Endothelial cell of umbilical vein (primary cell): ENCODE data around the gene HECW1. TPM values are rescaled to one million over a fixed set of nuclear protein-coding genes. Genes with fewer than 3 reads are reported as not detected.

Experiments used
- BruUV-seq: library from RNA; stranded (reverse); fragments of 400-500 nt; replicated peaks from 2 replicates; lab custom pipeline; 2021; lab: Mats Ljungman, UMichigan
- CTCF ChIA-PET: fragments of 300-600, 350-600 bp; sonication (Branson Sonifier 250); formaldehyde crosslinking; loops from one replicate; lab custom pipeline; 2021; ENCODE audit warnings: antibody characterized with exemption, inconsistent platforms; lab: Charles Lee
- POLR2A ChIA-PET: fragments of 300-600, 350-600 bp; sonication (Branson Sonifier 250); formaldehyde crosslinking; loops from one replicate; lab custom pipeline; 2021; ENCODE audit warnings: antibody characterized with exemption, inconsistent platforms; lab: Charles Lee
- DNase-seq: peaks from one replicate; pipeline ENCODE4 v3.0.0-alpha.2; 2011; ENCODE audit warnings: low read depth, low spot score
- FAIRE-seq: peaks from 2 replicates; lab custom pipeline; 2011; peaks lifted over from hg19 to GRCh38; lab: Jason Lieb, UNC
- H2AFZ ChIP-seq: 2 replicates; pipeline ENCODE4 v1.6.0; 2012; ENCODE audit warnings: low read depth, low read length, control low read depth, inconsistent platforms
- H3K27ac ChIP-seq: 2 replicates; pipeline ENCODE4 v1.5.1; 2011; ENCODE audit warnings: low read depth, mild to moderate bottlenecking, control low read depth, low read length, moderate library complexity; ENCODE audit not compliant: insufficient read depth
- H3K27me3 ChIP-seq, 2 experiments: 2 replicates each; pipeline versions ENCODE4 v1.6.0 to v1.6.1; 2011; ENCODE audit warnings: low read length in 2 of 2, mixed read lengths in 1 of 2; ENCODE audit not compliant: control insufficient read depth in 2 of 2, insufficient read depth in 2 of 2
- H3K36me3 ChIP-seq, 2 experiments: 2 replicates in 1 of 2; 3 replicates in 1 of 2; pipeline ENCODE4 v1.5.1; 2011; ENCODE audit warnings: low read length in 2 of 2, mild to moderate bottlenecking in 1 of 2, moderate library complexity in 1 of 2; ENCODE audit not compliant: control insufficient read depth in 2 of 2, insufficient read depth in 2 of 2; ENCODE audit errors: extremely low read depth in 1 of 2
- H3K4me1 ChIP-seq: 3 replicates; pipeline ENCODE4 v1.5.1; 2011; ENCODE audit warnings: mild to moderate bottlenecking, low read length; ENCODE audit not compliant: control insufficient read depth, insufficient read depth; ENCODE audit errors: extremely low read depth
- H3K4me2 ChIP-seq: 2 replicates; pipeline ENCODE4 v1.6.1; 2011; ENCODE audit warnings: low read length, control low read depth, mixed read lengths; ENCODE audit not compliant: insufficient read depth
- H3K4me3 ChIP-seq, 3 experiments: fragments of 200-600 bp in 1 of 3; sonication (generic), shearing (Covaris generic) in 1 of 3; replicated peaks in 1 of 3; 2 replicates each; pipeline ENCODE4 v1.5.1; 2011 to 2016; ENCODE audit warnings: control low read depth in 3 of 3, low read length in 3 of 3, mild to moderate bottlenecking in 2 of 3, inconsistent platforms in 1 of 3, low read depth in 1 of 3, moderate library complexity in 1 of 3; ENCODE audit not compliant: insufficient read depth in 1 of 3
- H3K79me2 ChIP-seq: 2 replicates; pipeline ENCODE4 v1.6.0; 2012; ENCODE audit warnings: low read length, inconsistent platforms; ENCODE audit not compliant: control insufficient read depth, insufficient read depth
- H3K9ac ChIP-seq: replicated peaks from 2 replicates; pipeline ENCODE3; 2011; ENCODE audit warnings: low read length, control low read depth; ENCODE audit not compliant: insufficient read depth; ENCODE audit errors: extremely low read depth
- H3K9me1 ChIP-seq: replicated peaks from 3 replicates; pipeline ENCODE4 v1.6.0; 2011; ENCODE audit warnings: mild to moderate bottlenecking, low read length; ENCODE audit not compliant: control insufficient read depth, insufficient read depth; ENCODE audit errors: extremely low read depth
- H3K9me3 ChIP-seq: replicated peaks from 2 replicates; pipeline ENCODE4 v1.5.1; 2012; ENCODE audit warnings: low read length, inconsistent platforms; ENCODE audit not compliant: control insufficient read depth, insufficient read depth
- H4K20me1 ChIP-seq: replicated peaks from 2 replicates; pipeline ENCODE3; 2011; ENCODE audit warnings: mild to moderate bottlenecking, low read length; ENCODE audit not compliant: control insufficient read depth, insufficient read depth; ENCODE audit errors: extremely low read depth
- CTCF ChIP-seq, 2 donors: IDR thresholded peaks; 1 replicate in 1 of 2; 2 replicates in 1 of 2; pipeline ENCODE4 v1.5.1; 2011; ENCODE audit warnings: low read length in 2 of 2, mild to moderate bottlenecking in 2 of 2, moderate library complexity in 2 of 2, control low read depth in 1 of 2, inconsistent platforms in 1 of 2, low read depth in 1 of 2; ENCODE audit not compliant: insufficient read depth in 1 of 2; ENCODE audit errors: extremely low read depth in 1 of 2
- EZH2 ChIP-seq: IDR thresholded peaks from 2 replicates; pipeline ENCODE4 v1.6.1; 2012; ENCODE audit warnings: borderline replicate concordance, low read depth, mild to moderate bottlenecking, moderate library complexity, low read length, inconsistent platforms; ENCODE audit not compliant: severe bottlenecking
- FOS ChIP-seq: IDR thresholded peaks from 2 replicates; pipeline ENCODE4 v1.6.1; 2011; ENCODE audit warnings: mild to moderate bottlenecking, low read length, moderate library complexity, borderline replicate concordance; ENCODE audit not compliant: insufficient read depth
- GATA2 ChIP-seq: IDR thresholded peaks from 2 replicates; pipeline ENCODE4 v1.7.0; 2011; ENCODE audit warnings: low read depth, mild to moderate bottlenecking, moderate library complexity, mixed read lengths, low read length; ENCODE audit not compliant: insufficient read length, insufficient read depth
- JUN ChIP-seq: IDR thresholded peaks from 2 replicates; pipeline ENCODE4 v1.6.1; 2011; ENCODE audit warnings: borderline replicate concordance, low read depth; ENCODE audit not compliant: insufficient read length, insufficient read depth
- MAX ChIP-seq: IDR thresholded peaks from 2 replicates; pipeline ENCODE4 v1.6.1; 2011; ENCODE audit not compliant: insufficient read depth, insufficient read length
- MYC ChIP-seq: IDR thresholded peaks from one replicate; pipeline ENCODE4 v1.6.1; 2011; ENCODE audit warnings: mild to moderate bottlenecking, low read depth, low read length
- POLR2A ChIP-seq: IDR thresholded peaks from 2 replicates; pipeline ENCODE4 v1.6.1; 2012; ENCODE audit warnings: low read depth, mild to moderate bottlenecking, control low read depth, low read length
- POLR2AphosphoS5 ChIP-seq: IDR thresholded peaks from 2 replicates; pipeline ENCODE4 v1.6.1; 2012; ENCODE audit warnings: low read depth, mild to moderate bottlenecking, control low read depth, low read length, moderate library complexity; ENCODE audit not compliant: insufficient read depth
- dilution Hi-C: fragments of 300-500 bp; cut with MboI; formaldehyde crosslinking; loops from one replicate; pipeline ENCODE4 v1.15.0; 2019; ENCODE audit warnings: low sequenced_read_pairs; ENCODE audit not compliant: extremely low pct_ligation_motif_present
- intact Hi-C: fragments of 100-400 bp; cut with micrococcal nuclease; formaldehyde crosslinking; loops from one replicate; pipeline ENCODE4 v1.10.0; 2022
- polyA plus RNA-seq, 4 experiments: library from polyadenylated mRNA; depleted of rRNA in 3 of 4; stranded (reverse) in 3 of 4; unstranded in 1 of 4; fragments of >200 nt; gene quantifications; 2 replicates each; pipeline versions ENCODE4 v1.2.1 to v1.2.3, GENCODE V29; 2011 to 2012; ENCODE audit warnings: missing spikeins in 1 of 4
- total RNA-seq: library from RNA; stranded (reverse); gene quantifications from 2 replicates; pipeline ENCODE4 v1.2.3, GENCODE V29; 2021

Gene HECW1
- total and polyA plus RNA-seq, 2 donors (not counting 3 experiments of a cell fraction or from before 2014, with no cell fraction given): not detected

- no peak overlapping the region for H3K4me2 ChIP-seq
- POLR2A ChIA-PET: no interaction called here
- dilution Hi-C loops: loop anchor here (25.0 kb wide), 1 partner anchor 316 kb away; no protein-coding TSS in a partner anchor
- no peaks in the 10 kb centered on the region for H3K4me1 ChIP-seq
- H3K9me1 ChIP-seq: no peaks in the 10 kb centered on the region
- BruUV-seq: no TSS peak
- intact Hi-C loops: no loop called here
- H3K4me3 ChIP-seq: no peak overlapping the region
- FAIRE-seq (no peak), DNase-seq (no peak)
- H3K9me3 ChIP-seq: no peaks in the 10 kb centered on the region
- H3K27ac ChIP-seq: no peak overlapping the region
- H3K36me3 ChIP-seq: no peaks in the 10 kb centered on the region
- H4K20me1 ChIP-seq: no peaks in the 10 kb centered on the region
- H2AFZ ChIP-seq: no peak overlapping the region
- CTCF ChIA-PET: no interaction called here
- no peak for TF ChIP-seq POLR2A
- TF ChIP-seq POLR2AphosphoS5: no peak
- H3K27me3 ChIP-seq: no peaks in the 10 kb centered on the region
- H3K79me2 ChIP-seq: no peaks in the 10 kb centered on the region
- no peak overlapping the region for H3K9ac ChIP-seq
Measured at GRCh38 chr7:43303740-43304241, 191.3 kb downstream of the HECW1 start.

GRCh38 chr7:43306404-43306803, 194.0 kb downstream of the HECW1 start:
- FAIRE-seq: no peak
- no peak for DNase-seq
- ChIA-PET POLR2A (no interaction called here), CTCF (interaction anchor here (0.7 to 1.7 kb wide), 2 partner anchors 198 to 206 kb away, joined by 3 to 5 read pairs; no protein-coding TSS in a partner anchor)
- Histone ChIP-seq H3K4me1 (no peaks in the 10 kb centered on the region), H3K36me3 (no peaks in the 10 kb centered on the region), H3K9me1 (no peaks in the 10 kb centered on the region), H4K20me1 (no peaks in the 10 kb centered on the region), H3K27me3 (no peaks in the 10 kb centered on the region), H3K27ac (no peak overlapping the region), H3K4me2 (no peak overlapping the region), H3K4me3 (no peak overlapping the region), H3K79me2 (no peaks in the 10 kb centered on the region), H2AFZ (no peak overlapping the region), H3K9ac (no peak overlapping the region), H3K9me3 (no peaks in the 10 kb centered on the region)
- TF ChIP-seq GATA2 (no peak), MAX (no peak), EZH2 (no peak), MYC (no peak), CTCF (IDR thresholded peaks at IDR 0.05; ENCODE audit: extremely low read depth in 1 of 2, insufficient read depth in 1 of 2, low read depth in 1 of 2, low read length in 2 of 2) (no peak), POLR2AphosphoS5 (no peak), FOS (no peak), POLR2A (no peak), JUN (no peak)
- intact Hi-C loops (no loop called here), dilution Hi-C loops (loop anchor here (25.0 kb wide), 1 partner anchor 319 kb away; no protein-coding TSS in a partner anchor)
- no TSS peak for BruUV-seq
